HUES64 (cell line): Measurements from ENCODE around the gene DNM1.

Experiments used
- H3K27ac ChIP-seq: 2 replicates; pipeline ENCODE4 v1.7.0; 2013; ENCODE audit warnings: low read depth, low read length, inconsistent platforms
- H3K27me3 ChIP-seq: 2 replicates; pipeline ENCODE4 v1.6.1; 2013; ENCODE audit warnings: mild to moderate bottlenecking, low read length; ENCODE audit not compliant: insufficient read depth
- H3K36me3 ChIP-seq: 2 replicates; pipeline ENCODE4 v1.6.1; 2013; ENCODE audit warnings: mild to moderate bottlenecking, low read length; ENCODE audit not compliant: insufficient read depth
- H3K4me1 ChIP-seq: 2 replicates; pipeline ENCODE4 v1.6.1; 2013; ENCODE audit warnings: mild to moderate bottlenecking, low read length, moderate library complexity; ENCODE audit not compliant: insufficient read depth
- H3K4me3 ChIP-seq: 2 replicates; pipeline ENCODE4 v1.5.1; 2013; ENCODE audit warnings: mild to moderate bottlenecking, low read length, moderate library complexity
- H3K9ac ChIP-seq: 2 replicates; pipeline ENCODE4 v1.6.1; 2013; ENCODE audit warnings: mild to moderate bottlenecking, low read depth, low read length
- H3K9me3 ChIP-seq: 2 replicates; pipeline ENCODE4 v1.6.1; 2013; ENCODE audit warnings: low read depth, low read length; ENCODE audit not compliant: insufficient read depth
- WGBS: fragments of 150-250, 120-280 bp; methylation state at CpG from one replicate; pipeline ENCODE4 v1.1.7; 2013; ENCODE audit warnings: missing lambda C conversion rate; 5-methylcytosine and 5-hydroxymethylcytosine counted together

Gene DNM1

GRCh38 chr9:128249558-128249907 lies 46.4 kb downstream of the DNM1 start:
- 93% methylated on average over 8 of the region's 8 CpGs for WGBS
- Histone ChIP-seq H3K9me3 (no peaks in the 10 kb centered on the region), H3K27me3 (no peaks in the 10 kb centered on the region), H3K4me1 (peaks cover 8% of the 10 kb centered on the region), H3K9ac (no peak overlapping the region), H3K4me3 (peak overlapping the region; percentile 59; the same call in 1 of the 2 replicates), H3K36me3 (peaks cover 19% of the 10 kb centered on the region), H3K27ac (no peak overlapping the region)

GRCh38 chr9:128249908-128250838 lies 47.0 kb downstream of the DNM1 start:
- Histone ChIP-seq H3K9ac (peak overlapping the region; percentile 55), H3K4me3 (peak overlapping the region; percentile 59), H3K27me3 (no peaks in the 10 kb centered on the region), H3K9me3 (no peaks in the 10 kb centered on the region), H3K36me3 (peaks cover 19% of the 10 kb centered on the region), H3K27ac (no peak overlapping the region), H3K4me1 (peaks cover 14% of the 10 kb centered on the region)
- WGBS: 86% methylated on average over 81 of the region's 81 CpGs

DNA sequence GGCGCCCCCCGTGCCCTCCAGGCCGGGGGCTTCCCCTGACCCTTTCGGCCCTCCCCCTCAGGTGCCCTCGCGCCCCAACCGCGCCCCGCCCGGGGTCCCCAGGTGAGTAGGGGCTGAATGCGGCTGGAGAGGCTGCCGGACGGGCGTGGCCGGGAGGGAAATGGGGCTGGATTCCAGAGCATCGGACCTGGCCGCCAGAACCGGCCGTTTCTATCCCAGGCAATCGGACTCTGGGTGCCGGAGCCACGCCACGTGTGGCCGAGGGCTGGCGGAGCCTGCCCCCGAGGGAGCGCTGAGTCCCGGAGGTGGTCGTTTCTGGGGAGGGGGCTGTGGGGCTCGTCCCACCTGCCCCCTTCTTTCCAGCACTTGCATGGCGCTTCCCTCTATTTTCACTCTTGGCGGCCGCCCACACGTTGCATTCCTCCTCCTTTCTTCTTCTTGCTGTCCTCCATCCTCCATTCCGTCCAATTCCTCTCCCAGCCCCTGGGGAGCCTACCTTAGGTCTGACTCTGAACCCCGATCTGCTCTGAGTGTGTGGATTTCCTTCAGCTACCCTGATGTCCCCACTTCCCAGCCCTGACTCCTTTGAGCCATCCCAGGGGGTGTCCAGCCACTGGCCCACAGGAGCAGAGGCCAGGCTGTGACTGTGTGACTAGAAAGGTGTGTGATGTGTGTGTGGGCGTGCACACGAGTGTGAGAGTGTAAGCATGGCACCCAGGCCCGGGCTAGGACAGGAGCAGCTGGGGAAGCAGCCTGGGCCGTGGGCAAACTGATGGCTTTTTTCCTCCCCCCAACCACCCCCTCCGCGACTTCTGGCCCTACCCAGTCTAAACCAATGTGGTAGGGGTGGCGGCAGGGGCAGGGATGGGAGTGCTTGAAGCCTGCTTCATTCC lies 47.9 kb downstream of the DNM1 start:
- Histone ChIP-seq H3K4me3 (peak overlapping the region; percentile 51), H3K27me3 (no peaks in the 10 kb centered on the region), H3K4me1 (peaks cover 8% of the 10 kb centered on the region), H3K27ac (no peak overlapping the region), H3K9ac (peak overlapping the region; percentile 55), H3K9me3 (no peaks in the 10 kb centered on the region), H3K36me3 (peaks cover 19% of the 10 kb centered on the region)
- 90% methylated on average over 43 of the region's 43 CpGs for WGBS

DNA sequence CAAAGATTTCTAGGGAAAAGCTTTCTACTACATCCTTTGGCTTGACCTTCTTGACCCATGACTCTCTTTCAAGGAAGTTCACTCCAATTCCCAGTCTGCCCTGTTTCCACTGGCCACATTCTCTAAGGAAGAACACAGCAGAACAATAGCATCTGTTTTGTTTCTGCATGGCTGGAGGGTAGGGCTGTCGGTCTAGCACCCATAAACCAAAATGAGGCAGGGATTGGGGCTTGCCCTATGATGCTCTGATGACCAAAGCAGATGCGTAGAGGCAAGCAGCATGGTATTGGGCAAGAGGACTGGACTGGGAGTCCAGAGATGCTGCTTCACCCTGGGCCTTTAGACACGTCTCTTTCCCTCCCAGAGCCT lies 48.5 kb downstream of the DNM1 start:
- 87% methylated on average over 3 of the region's 3 CpGs for WGBS

GRCh38 chr9:128252317-128253139 lies 49.3 kb downstream of the DNM1 start:
- Histone ChIP-seq H3K9me3 (no peaks in the 10 kb centered on the region), H3K36me3 (peaks cover 22% of the 10 kb centered on the region), H3K27ac (no peak overlapping the region), H3K4me1 (peaks cover 8% of the 10 kb centered on the region), H3K27me3 (no peaks in the 10 kb centered on the region), H3K9ac (no peak overlapping the region), H3K4me3 (no peak overlapping the region)
- WGBS: 94% methylated on average over 25 of the region's 25 CpGs

More for the DNA sequence above, 48.5 kb downstream of the DNM1 start:
- Histone ChIP-seq H3K4me1 (peaks cover 8% of the 10 kb centered on the region), H3K27me3 (no peaks in the 10 kb centered on the region), H3K27ac (no peak overlapping the region), H3K9ac (no peak overlapping the region), H3K4me3 (0 out of 2 replicates have a peak overlapping the region, but pooled peaks have one; percentile 51), H3K36me3 (peaks cover 19% of the 10 kb centered on the region), H3K9me3 (no peaks in the 10 kb centered on the region)

DNA sequence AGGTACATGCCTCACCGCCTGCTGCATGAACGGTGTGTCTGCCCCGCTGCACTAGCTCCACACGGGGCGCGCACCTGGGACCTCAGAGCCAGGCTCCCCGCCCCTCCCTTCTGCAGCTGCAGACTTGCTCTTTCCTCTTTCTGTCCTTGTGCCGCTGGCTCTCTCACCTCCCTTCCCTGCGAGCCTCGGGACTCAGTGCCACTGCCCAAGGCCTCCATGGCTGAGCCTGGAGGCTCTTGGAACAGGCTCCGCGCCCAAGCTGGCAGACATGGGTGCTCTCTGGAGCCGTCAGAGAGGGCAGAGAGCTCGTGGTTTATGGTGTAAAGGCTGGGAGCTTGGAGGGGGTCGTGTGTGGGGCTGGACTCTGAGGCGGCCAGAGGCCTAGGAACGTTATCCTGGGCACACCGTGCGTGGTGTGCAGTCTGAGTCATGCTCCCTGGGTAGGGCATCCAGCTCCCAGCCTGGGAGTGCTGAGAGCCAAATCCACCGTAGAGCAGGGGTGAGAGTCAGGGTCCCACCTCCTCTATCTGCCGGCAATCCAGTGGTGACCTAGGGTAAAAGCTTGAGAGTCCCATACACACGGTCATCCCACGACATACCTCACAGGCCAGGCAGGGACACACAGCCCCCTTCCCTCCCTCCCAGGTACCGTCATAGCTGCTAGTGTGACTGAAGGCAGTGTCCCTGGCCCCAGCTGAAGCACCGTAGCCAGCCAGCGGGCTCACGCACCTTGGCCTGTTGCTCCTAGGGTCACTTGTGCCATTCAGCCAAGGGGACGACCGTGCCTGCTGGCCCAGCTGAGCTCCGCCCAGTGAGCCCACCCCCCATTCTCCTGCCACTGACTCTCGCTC lies 50.2 kb downstream of the DNM1 start:
- Histone ChIP-seq H3K36me3 (peaks cover 28% of the 10 kb centered on the region), H3K27me3 (no peaks in the 10 kb centered on the region), H3K9ac (no peak overlapping the region), H3K27ac (peak overlapping the region; percentile 41; the same call in 1 of the 2 replicates), H3K4me3 (no peak overlapping the region), H3K9me3 (no peaks in the 10 kb centered on the region), H3K4me1 (peaks cover 8% of the 10 kb centered on the region)
- WGBS: 93% methylated on average over 31 of the region's 31 CpGs

GRCh38 chr9:128253991-128254346 lies 50.8 kb downstream of the DNM1 start:
- Histone ChIP-seq H3K36me3 (peaks cover 29% of the 10 kb centered on the region), H3K4me3 (no peak overlapping the region), H3K27me3 (no peaks in the 10 kb centered on the region), H3K4me1 (peaks cover 8% of the 10 kb centered on the region), H3K9me3 (no peaks in the 10 kb centered on the region), H3K9ac (no peak overlapping the region), H3K27ac (no peak overlapping the region)
- WGBS: 93% methylated on average over 7 of the region's 7 CpGs

DNA sequence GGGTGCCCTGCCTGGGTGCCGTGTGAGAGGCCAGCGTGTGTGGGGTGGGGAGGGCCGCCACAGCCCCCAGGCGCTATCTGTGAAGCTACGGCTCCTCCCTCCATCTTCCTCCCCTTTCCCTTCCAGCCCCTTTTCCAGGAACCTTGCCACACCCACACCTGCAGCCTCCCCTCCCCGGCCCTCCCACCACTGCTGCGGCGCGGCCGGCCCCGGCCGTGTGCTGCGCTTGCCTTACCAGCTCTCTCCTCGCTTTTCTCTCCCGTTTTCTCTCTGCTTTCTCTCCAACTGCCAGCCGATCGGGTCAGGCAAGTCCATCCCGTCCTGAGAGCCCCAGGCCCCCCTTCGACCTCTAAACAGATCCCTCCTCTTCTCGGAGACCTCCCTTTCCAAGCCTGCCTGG lies 51.2 kb downstream of the DNM1 start:
- no peak overlapping the region for H3K27ac ChIP-seq

DNA sequence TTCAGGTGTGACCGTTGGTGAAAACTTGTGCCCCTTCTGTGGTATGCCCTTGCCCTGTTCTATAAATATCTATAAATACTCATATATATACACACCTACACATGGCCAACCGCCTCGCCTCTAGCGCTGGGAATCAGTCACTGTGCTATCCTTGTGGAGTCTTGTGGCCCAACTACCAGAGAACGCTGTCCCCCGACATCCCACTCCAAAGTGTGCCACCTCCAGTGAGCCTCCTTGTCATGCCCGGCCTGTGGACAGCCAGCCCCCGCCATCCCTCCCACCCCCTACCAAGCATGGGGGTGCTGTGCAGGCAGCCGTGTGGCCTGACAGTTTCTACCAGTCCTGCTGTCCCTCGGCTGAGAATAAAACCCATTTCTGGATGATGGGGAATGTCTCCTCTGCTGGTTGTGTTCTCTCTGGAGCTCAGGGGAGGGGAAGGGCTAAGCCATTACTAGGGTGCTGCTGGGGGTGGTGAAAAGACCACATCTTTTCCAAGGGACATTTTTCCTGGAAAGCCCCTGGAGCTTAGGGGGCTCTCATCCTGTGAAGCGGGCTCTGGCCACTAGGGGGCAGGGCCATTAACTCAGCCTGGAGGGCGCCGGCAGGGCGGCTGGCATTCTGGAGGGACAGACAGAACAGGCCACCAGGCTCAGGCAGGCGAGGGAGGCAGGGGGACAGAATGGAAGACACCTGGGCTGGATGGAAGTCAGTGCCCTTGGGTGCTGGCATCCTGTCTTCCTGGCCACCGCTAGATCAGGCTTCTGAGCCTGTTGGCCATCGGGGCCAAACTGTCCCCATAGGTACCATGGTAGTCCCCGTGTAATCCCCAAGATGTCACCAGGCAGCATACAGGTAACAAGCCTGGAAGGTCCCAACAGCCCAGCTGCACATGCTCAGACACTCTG lies 51.9 kb downstream of the DNM1 start:
- H3K9ac ChIP-seq: no peak overlapping the region
- peaks cover 8% of the 10 kb centered on the region; the same call in 1 of the 2 replicates for H3K4me1 ChIP-seq
- no peaks in the 10 kb centered on the region for H3K9me3 ChIP-seq
- H3K27ac ChIP-seq: no peak overlapping the region
- WGBS: 68% methylated on average over 18 of the region's 18 CpGs
- H3K36me3 ChIP-seq: peaks cover 38% of the 10 kb centered on the region
- no peak overlapping the region for H3K4me3 ChIP-seq
- H3K27me3 ChIP-seq: no peaks in the 10 kb centered on the region

More for the DNA sequence above, 51.2 kb downstream of the DNM1 start:
- H3K9me3 ChIP-seq: no peaks in the 10 kb centered on the region
- H3K27me3 ChIP-seq: no peaks in the 10 kb centered on the region
- WGBS: 87% methylated on average over 19 of the region's 20 CpGs
- peaks cover 8% of the 10 kb centered on the region for H3K4me1 ChIP-seq
- no peak overlapping the region for H3K4me3 ChIP-seq
- peaks cover 31% of the 10 kb centered on the region for H3K36me3 ChIP-seq
- no peak overlapping the region for H3K9ac ChIP-seq
